Right renal pelvis (tissue), 4 donors: ENCODE data around the gene THSD4. TPM values are rescaled to one million over a fixed set of nuclear protein-coding genes. Genes with fewer than 3 reads are reported as not detected.
"Not testable (repeated sequence)": the region's sequence is repeated elsewhere in the genome, so short reads cannot be mapped to it uniquely, and the experiment has no call there.

ENCODE experiments used
- DNase-seq, 4 donors: peaks; one replicate each; pipeline ENCODE4 v3.0.0-alpha.2; 2013; ENCODE audit warnings: low read depth in 4 of 4, low spot score in 3 of 4, missing footprints in 1 of 4
- polyA plus RNA-seq, 4 donors: library from polyadenylated mRNA; unstranded; fragments of 120-200 nt; gene quantifications; one replicate each; pipeline ENCODE4 v1.2.1, GENCODE V29; 2013; ENCODE audit not compliant: insufficient read length in 4 of 4

THSD4 gene
- polyA plus RNA-seq, 4 donors = 32.7 to 45.9 (median 35.6) TPM

- DNase-seq = no peak
Measured at GRCh38 chr15:71391421-71392088, 276.3 kb downstream of the THSD4 start.

GRCh38 chr15:71392861-71393283 lies 277.6 kb downstream of the THSD4 start:
- no peak for DNase-seq

- DNase-seq = no peak
Measured at GRCh38 chr15:71393383-71393782, 278.1 kb downstream of the THSD4 start.

- DNase-seq = no peak
Measured at GRCh38 chr15:71396536-71397125, 281.4 kb downstream of the THSD4 start.

GRCh38 chr15:71397377-71397776 lies 282.1 kb downstream of the THSD4 start:
- DNase-seq = no peak

- no peak for DNase-seq
Measured at GRCh38 chr15:71400294-71400693, 285.0 kb downstream of the THSD4 start.

- not testable (repeated sequence) for DNase-seq
Measured at GRCh38 chr15:71401728-71402127, 286.5 kb downstream of the THSD4 start.

GRCh38 chr15:71409541-71409940 lies 294.3 kb downstream of the THSD4 start:
- no peak for DNase-seq

GRCh38 chr15:71410347-71410746 lies 295.1 kb downstream of the THSD4 start:
- DNase-seq = no peak

GRCh38 chr15:71411538-71412482 lies 296.5 kb downstream of the THSD4 start:
- DNase-seq = peak; percentile 38 to 80 (median 68)

- no peak for DNase-seq
Measured at GRCh38 chr15:71413419-71413818, 298.1 kb downstream of the THSD4 start.

- DNase-seq = no peak
Measured at GRCh38 chr15:71414853-71415252, 299.6 kb downstream of the THSD4 start.

- DNase-seq = no peak
Measured at GRCh38 chr15:71422530-71423259, 307.4 kb downstream of the THSD4 start.

GRCh38 chr15:71424765-71425164 lies 309.5 kb downstream of the THSD4 start:
- DNase-seq = no peak

GRCh38 chr15:71425388-71425787 lies 310.1 kb downstream of the THSD4 start:
- DNase-seq = no peak

- DNase-seq = no peak
Measured at GRCh38 chr15:71426792-71427191, 311.5 kb downstream of the THSD4 start.

- DNase-seq = no peak
Measured at GRCh38 chr15:71430782-71431181, 315.5 kb downstream of the THSD4 start.

- DNase-seq = no peak
Measured at GRCh38 chr15:71431343-71432336, 316.4 kb downstream of the THSD4 start.

- no peak for DNase-seq
Measured at GRCh38 chr15:71433402-71433801, 318.1 kb downstream of the THSD4 start.
